Kidney (tissue), 14 donors: ENCODE data around the gene PADI1. TPM values are rescaled to one million over a fixed set of nuclear protein-coding genes. Genes with fewer than 3 reads are reported as not detected.

Source experiments
- DNase-seq, 5 donors: peaks; one replicate each; pipeline ENCODE4 v3.0.0-alpha.2; 2013 to 2020
- FAIRE-seq: peaks from 2 replicates; lab custom pipeline; 2012; peaks lifted over from hg19 to GRCh38; lab: Jason Lieb, UNC
- H3K27ac ChIP-seq, 2 donors: one replicate each; pipeline ENCODE4 v1.7.0; 2013; ENCODE audit warnings: low read depth in 2 of 2, low read length in 2 of 2, inconsistent platforms in 1 of 2
- H3K27me3 ChIP-seq: one replicate; pipeline ENCODE4 v1.7.1; 2013; ENCODE audit warnings: low read length, inconsistent platforms; ENCODE audit not compliant: control insufficient read depth, insufficient read depth
- H3K36me3 ChIP-seq, 3 donors: one replicate each; pipeline versions ENCODE4 v1.7.0 to v1.7.1; 2013; ENCODE audit warnings: low read length in 3 of 3, control low read depth in 1 of 3, inconsistent platforms in 1 of 3; ENCODE audit not compliant: insufficient read depth in 3 of 3, control insufficient read depth in 2 of 3
- H3K4me1 ChIP-seq, 3 donors: one replicate each; pipeline versions ENCODE4 v1.7.0 to v1.7.1; 2013; ENCODE audit warnings: low read length in 3 of 3, inconsistent platforms in 1 of 3, low read depth in 1 of 3; ENCODE audit not compliant: control insufficient read depth in 2 of 3, insufficient read depth in 2 of 3
- H3K4me3 ChIP-seq, 3 donors: one replicate each; pipeline versions ENCODE4 v1.7.0 to v1.8.1; 2013; ENCODE audit warnings: low read length in 3 of 3, control low read depth in 1 of 3, inconsistent platforms in 1 of 3
- H3K9ac ChIP-seq, 3 donors: one replicate each; pipeline versions ENCODE4 v1.7.0 to v1.7.1; 2013; ENCODE audit warnings: low read length in 3 of 3, control low read depth in 1 of 3, inconsistent platforms in 1 of 3
- H3K9me3 ChIP-seq, 3 donors: one replicate each; pipeline versions ENCODE4 v1.7.0 to v1.7.1; 2013; ENCODE audit warnings: low read length in 3 of 3, control low read depth in 1 of 3, inconsistent platforms in 1 of 3; ENCODE audit not compliant: control insufficient read depth in 2 of 3, insufficient read depth in 1 of 3
- CTCF ChIP-seq: IDR thresholded peaks from 3 replicates; pipeline ENCODE4 v1.5.1; 2012; ENCODE audit warnings: mild to moderate bottlenecking, moderate library complexity, borderline replicate concordance; ENCODE audit not compliant: insufficient read depth; ENCODE audit errors: extremely low read depth
- intact Hi-C: fragments of 100-400 bp; cut with DNase I; formaldehyde crosslinking; loops from one replicate; pipeline ENCODE4 v1.11.1; 2022
- polyA plus RNA-seq: library from polyadenylated mRNA; stranded (reverse); fragments of 350-450 nt; fragmentation: Illumina TruSeq; extraction: RNeasy Lipid Tissue Mini Kit (QIAGEN cat#74804); gene quantifications from one replicate; pipeline ENCODE4 v1.2.3, GENCODE V29; 2014; ENCODE audit warnings: low read depth, low replicate concordance; ENCODE audit not compliant: insufficient read depth
- total RNA-seq: library from RNA; stranded (reverse); fragmentation: NEBNext Ultra II Directional; extraction: Animal tissue kit (Norgen Biotek cat#: 25700); gene quantifications from one replicate; pipeline ENCODE4 v1.2.1, GENCODE V29; 2021
- donor health status: control.
- donor health status: control.
- donor health status: control.
- donor health status: control.
- donor health status: control.
- donor health status: DM: yes; HTN: yes; CAD: no.
- donor health status: Normal renal cell carcinoma (clear cell type).

PADI1 gene
- total and polyA plus RNA-seq, 2 donors from 2014 or later, result 1.3 TPM; not detected in 1

GRCh38 chr1:17230106-17230505 lies 25.2 kb downstream of the PADI1 start:
- no peaks in the 10 kb centered on the region for H3K4me1 ChIP-seq
- H3K36me3 ChIP-seq, result no peaks in the 10 kb centered on the region
- no peak overlapping the region for H3K9ac ChIP-seq
- DNase-seq (no peak), FAIRE-seq (no peak)
- H3K9me3 ChIP-seq, result no peaks in the 10 kb centered on the region
- no peak overlapping the region for H3K27ac ChIP-seq
- intact Hi-C loops, result no loop called here
- H3K27me3 ChIP-seq, result no peaks in the 10 kb centered on the region
- no peak overlapping the region for H3K4me3 ChIP-seq
- no peak for TF ChIP-seq CTCF

GRCh38 chr1:17230671-17231310 lies 25.9 kb downstream of the PADI1 start:
- intact Hi-C loops, result no loop called here
- no peaks in the 10 kb centered on the region for H3K9me3 ChIP-seq
- no peak overlapping the region for H3K9ac ChIP-seq
- H3K4me3 ChIP-seq, result no peak overlapping the region
- no peaks in the 10 kb centered on the region for H3K4me1 ChIP-seq
- no peak for TF ChIP-seq CTCF
- no peak overlapping the region for H3K27ac ChIP-seq
- DNase-seq, result no peak
- FAIRE-seq, result no peak
- no peaks in the 10 kb centered on the region for H3K27me3 ChIP-seq
- no peaks in the 10 kb centered on the region for H3K36me3 ChIP-seq

GRCh38 chr1:17232759-17233661 lies 28.1 kb downstream of the PADI1 start:
- no peak overlapping the region for H3K9ac ChIP-seq
- no peaks in the 10 kb centered on the region for H3K9me3 ChIP-seq
- DNase-seq (peak in 1 of 5 donors; percentile 14), FAIRE-seq (no peak)
- no peak overlapping the region for H3K27ac ChIP-seq
- peaks cover 0 to 3% (median 0%) of the 10 kb centered on the region in 3 donors for H3K4me1 ChIP-seq
- intact Hi-C loops, result no loop called here
- H3K27me3 ChIP-seq, result no peaks in the 10 kb centered on the region
- H3K36me3 ChIP-seq, result no peaks in the 10 kb centered on the region
- TF ChIP-seq CTCF, result no peak
- no peak overlapping the region for H3K4me3 ChIP-seq
